Activated T-cell treated with anti-CD3 and anti-CD28 coated beads for 48 hours (primary cell): ENCODE data around the gene RNASE7.

Source experiments
- DNase-seq: peaks from one replicate; pipeline ENCODE4 v3.0.0-alpha.2; 2020; ENCODE audit warnings: low read depth

The RNASE7 gene

DNA sequence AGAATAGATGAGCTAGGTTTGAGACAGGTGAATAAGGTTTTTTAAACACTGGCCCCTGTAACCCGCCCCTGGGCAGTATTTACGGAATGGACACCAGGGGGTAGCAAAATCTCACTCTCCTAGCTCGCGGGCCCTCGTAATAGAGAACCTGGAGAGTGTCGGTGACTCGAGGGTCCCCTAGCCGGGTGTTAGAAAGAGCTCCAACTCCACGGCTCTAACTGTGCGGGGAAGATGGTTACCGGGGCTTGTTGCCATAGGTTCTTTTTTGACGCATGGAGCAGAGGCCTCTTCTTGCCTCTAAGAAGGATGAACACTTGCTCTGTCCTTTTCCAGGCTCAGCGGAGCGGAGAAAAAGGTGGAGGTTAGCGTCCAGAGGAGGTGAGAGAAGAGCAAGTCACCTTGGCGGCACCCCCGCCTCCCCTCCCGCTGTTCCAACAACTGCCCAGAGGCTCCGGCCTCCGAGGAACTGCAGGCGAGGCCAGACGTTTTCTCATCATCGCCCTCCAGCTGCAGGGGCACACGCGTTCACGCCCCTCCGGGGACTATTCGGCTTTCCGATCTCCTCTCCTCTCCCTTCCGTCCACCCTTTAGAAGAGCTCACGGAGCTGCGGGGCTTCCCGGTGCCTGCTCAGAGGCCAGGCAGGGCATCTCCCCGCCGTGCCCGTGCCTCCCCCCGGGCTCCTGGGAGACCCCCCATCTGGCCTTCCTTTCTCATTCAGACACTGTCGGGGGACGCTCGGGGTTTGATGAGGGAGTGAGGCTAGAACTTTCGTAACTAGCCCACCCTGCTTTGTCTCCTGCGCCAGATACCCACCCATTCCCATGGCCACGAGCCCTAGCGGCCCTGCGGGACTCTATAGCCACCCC, 26.6 kb downstream of the RNASE7 start:
- DNase-seq: no peak

DNA sequence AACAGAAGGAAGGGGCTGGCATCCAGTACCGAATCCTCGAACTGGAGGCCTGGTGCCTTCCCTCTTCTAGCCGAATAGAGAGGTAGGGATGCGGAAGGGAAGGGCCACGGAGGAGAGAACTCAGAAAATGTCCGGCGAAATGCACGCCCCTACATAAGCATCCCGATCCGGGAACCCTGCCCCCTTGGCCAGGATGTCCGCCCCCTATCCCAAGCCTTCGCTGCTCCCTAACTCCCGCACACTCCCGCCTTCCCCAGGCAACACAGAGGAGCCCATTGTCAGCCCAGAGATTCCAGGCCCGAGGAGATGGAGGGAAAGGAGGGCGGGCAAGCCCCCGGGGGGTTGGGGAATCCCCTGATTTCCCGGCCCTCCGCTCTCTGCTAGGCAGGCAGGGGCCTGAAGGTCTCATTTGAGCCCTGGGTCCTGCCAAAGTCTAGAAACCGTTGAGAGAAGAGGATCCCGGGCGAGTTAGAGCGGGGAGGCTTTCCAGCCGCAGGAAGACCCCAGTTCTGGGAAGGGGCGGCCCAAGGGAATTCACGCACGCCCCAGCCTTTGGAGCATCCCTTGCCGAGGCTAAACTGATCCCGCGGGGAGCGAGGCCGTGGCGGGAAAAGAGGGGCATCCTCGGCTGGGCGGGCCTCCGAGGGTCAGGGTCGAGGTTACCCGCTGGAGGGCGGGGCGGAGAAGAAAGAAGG, 27.4 kb downstream of the RNASE7 start:
- no peak for DNase-seq

GRCh38 chr14:21070083-21070609, 28.0 kb downstream of the RNASE7 start, which contains the start of gene ARHGEF40:
TSS of gene ARHGEF40 (plus strand) at chr14:21070304. CDS start at chr14:21070397, 93 bp downstream.
- no peak for DNase-seq

GRCh38 chr14:21070610-21071224, 28.6 kb downstream of the RNASE7 start:
- DNase-seq: no peak

- DNase-seq: no peak
Measured at GRCh38 chr14:21071225-21072030, 29.3 kb downstream of the RNASE7 start.

DNA sequence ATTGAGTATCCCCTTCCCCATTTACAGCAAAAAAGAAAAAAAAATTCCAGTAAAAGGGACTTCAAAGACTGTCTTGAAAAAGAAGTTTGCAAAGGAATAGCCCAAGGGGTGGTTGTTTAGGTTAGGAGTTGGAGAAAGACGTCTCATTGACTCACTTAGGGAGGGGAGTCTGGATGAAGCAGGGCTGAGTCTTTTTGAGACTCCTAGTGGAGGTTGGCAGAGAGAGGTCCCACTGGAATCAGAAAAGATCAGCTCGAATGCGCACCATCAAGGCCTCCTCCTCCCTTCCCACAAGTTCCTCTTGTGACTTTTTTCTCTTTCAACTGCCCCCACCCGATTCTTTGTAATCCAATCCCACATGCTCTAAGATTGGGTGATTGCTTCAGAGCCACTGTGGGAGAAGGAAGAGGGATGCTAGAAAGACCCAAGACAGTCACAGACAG, 29.9 kb downstream of the RNASE7 start:
- no peak for DNase-seq

GRCh38 chr14:21072781-21073339, 30.7 kb downstream of the RNASE7 start:
- DNase-seq: no peak

DNA sequence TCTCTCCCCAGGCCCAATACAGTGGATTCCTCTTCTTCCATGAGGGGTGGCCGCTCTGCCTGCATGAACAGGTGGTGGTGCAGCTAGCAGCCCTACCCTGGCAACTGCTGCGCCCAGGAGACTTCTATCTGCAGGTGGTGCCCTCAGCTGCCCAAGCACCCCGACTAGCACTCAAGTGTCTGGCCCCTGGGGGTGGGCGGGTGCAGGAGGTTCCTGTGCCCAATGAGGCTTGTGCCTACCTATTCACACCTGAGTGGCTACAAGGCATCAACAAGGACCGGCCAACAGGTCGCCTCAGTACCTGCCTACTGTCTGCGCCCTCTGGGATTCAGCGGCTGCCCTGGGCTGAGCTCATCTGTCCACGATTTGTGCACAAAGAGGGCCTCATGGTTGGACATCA, 31.8 kb downstream of the RNASE7 start:
- no peak for DNase-seq

DNA sequence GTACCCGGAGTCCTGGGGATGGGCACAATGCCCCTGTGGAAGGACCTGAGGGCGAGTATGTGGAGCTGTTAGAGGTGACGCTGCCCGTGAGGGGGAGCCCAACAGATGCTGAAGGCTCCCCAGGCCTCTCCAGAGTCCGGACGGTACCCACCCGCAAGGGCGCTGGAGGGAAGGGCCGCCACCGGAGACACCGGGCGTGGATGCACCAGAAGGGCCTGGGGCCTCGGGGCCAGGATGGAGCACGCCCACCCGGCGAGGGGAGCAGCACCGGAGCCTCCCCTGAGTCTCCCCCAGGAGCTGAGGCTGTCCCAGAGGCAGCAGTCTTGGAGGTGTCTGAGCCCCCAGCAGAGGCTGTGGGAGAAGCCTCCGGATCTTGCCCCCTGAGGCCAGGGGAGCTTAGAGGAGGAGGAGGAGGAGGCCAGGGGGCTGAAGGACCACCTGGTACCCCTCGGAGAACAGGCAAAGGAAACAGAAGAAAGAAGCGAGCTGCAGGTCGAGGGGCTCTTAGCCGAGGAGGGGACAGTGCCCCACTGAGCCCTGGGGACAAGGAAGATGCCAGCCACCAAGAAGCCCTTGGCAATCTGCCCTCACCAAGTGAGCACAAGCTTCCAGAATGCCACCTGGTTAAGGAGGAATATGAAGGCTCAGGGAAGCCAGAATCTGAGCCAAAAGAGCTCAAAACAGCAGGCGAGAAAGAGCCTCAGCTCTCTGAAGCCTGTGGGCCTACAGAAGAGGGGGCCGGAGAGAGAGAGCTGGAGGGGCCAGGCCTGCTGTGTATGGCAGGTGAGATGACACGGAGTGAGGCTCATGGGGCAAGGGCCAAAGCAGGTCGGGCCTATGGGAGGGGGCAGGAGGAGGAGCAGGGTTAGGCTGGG, 32.5 kb downstream of the RNASE7 start:
- no peak for DNase-seq

GRCh38 chr14:21075719-21076437, 33.7 kb downstream of the RNASE7 start:
- no peak for DNase-seq

DNA sequence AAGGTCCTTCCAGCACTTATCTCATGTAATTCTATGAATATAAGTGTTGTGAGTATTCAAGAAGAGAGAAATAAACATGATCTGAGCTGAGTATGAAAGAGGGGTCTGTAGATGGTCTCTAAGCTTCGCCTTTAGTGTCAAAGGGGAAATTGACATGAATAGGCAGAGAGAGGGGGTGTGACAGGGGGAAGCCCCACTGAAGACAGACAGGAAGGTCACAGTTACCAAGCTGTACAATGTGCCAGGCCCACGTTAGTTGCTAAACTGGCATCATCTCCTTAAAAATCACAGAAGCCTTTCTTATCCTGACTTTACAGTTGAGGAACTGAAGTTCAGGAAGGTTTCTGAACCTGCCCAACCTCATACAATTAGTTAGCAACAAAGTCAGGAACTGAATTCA, 35.5 kb downstream of the RNASE7 start:
- DNase-seq: no peak

GRCh38 chr14:21078287-21078686, 36.1 kb downstream of the RNASE7 start:
- DNase-seq: no peak

- no peak for DNase-seq
Measured at GRCh38 chr14:21078726-21079125, 36.6 kb downstream of the RNASE7 start.

GRCh38 chr14:21081521-21082142, 39.5 kb downstream of the RNASE7 start:
- no peak for DNase-seq

- DNase-seq: no peak
Measured at GRCh38 chr14:21083565-21084325, 41.6 kb downstream of the RNASE7 start.

- no peak for DNase-seq
Measured at GRCh38 chr14:21084396-21084795, 42.2 kb downstream of the RNASE7 start.

DNA sequence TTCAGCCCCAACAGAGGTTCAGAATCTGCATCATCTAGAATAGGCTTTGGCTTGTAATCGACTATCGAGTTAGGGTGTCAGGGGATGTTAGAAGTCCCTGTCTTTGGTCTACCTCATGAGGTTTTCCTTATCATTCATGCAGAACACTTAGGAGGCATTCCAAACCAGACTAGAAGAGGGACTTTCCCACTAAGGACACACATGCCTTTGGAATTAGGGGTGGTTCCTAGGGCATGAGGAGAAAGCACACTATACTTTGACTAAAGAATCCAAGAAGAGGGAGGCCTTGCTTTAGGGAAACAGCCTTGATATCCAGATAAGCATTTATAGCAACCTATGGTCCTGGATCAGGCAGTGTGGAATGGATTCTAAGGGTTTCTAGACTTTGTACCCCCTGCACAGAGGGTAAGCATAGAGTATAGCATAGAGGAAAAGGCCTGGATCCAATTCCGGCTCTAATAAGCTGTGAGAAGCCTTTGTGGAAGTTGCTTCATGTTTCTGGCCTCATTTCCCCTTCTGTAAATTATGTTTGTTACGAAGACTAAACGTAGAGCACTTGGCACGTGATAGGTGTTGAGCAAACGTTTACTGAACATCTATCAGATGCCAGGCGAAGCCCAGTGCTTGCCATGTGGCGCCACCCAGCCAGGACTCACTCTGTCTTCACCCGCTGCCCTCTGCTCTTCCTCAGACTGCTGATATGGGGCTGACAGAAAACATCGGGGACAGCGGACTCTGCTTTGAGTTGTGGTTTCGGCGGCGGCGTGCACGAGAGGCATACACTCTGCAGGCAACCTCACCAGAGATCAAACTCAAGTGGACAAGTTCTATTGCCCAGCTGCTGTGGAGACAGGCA, 43.1 kb downstream of the RNASE7 start:
- no peak for DNase-seq

DNA sequence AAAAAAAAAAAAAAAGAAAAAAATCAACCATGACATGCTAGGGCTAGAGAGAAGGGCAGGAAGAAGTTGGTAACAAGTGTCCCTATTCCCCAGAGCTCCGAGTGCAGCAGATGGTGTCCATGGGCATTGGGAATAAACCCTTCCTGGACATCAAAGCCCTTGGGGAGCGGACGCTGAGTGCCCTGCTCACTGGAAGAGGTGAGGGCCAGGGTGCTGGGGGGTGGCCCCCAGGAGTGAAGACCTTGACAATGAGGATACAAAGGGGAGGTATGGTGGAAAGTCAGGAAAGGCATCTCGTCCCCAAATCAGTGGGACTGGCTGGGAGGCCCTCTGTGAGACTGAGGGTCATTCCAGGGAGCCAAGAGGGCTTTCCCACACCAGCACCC, 44.7 kb downstream of the RNASE7 start:
- no peak for DNase-seq
